BLaER1 (cell line): Measurements from ENCODE around the gene TOGARAM1.

Source experiments
- H3K27ac ChIP-seq: shearing (Covaris generic); formaldehyde crosslinking; 2 replicates; pipeline ENCODE4 v1.8.1; 2022
- H3K27me3 ChIP-seq: shearing (Covaris generic); formaldehyde crosslinking; 2 replicates; pipeline ENCODE4 v1.8.1; 2022
- H3K36me3 ChIP-seq: shearing (Covaris generic); formaldehyde crosslinking; 2 replicates; pipeline ENCODE4 v1.8.1; 2022
- H3K4me1 ChIP-seq: shearing (Covaris generic); formaldehyde crosslinking; 2 replicates; pipeline ENCODE4 v1.8.1; 2022
- H3K4me2 ChIP-seq: shearing (Covaris generic); formaldehyde crosslinking; 2 replicates; pipeline ENCODE4 v1.8.1; 2022
- H3K4me3 ChIP-seq: shearing (Covaris generic); formaldehyde crosslinking; 2 replicates; pipeline ENCODE4 v1.8.1; 2022
- H3K9ac ChIP-seq: shearing (Covaris generic); formaldehyde crosslinking; 2 replicates; pipeline ENCODE4 v1.8.1; 2022
- H3K9me3 ChIP-seq: shearing (Covaris generic); formaldehyde crosslinking; 2 replicates; pipeline ENCODE4 v1.8.1; 2022
- H4K20me1 ChIP-seq: shearing (Covaris generic); formaldehyde crosslinking; 2 replicates; pipeline ENCODE4 v1.8.1; 2022
- Cebpa-rat ChIP-seq: shearing (Covaris generic); IDR thresholded peaks from 2 replicates; pipeline ENCODE4 v1.8.1; 2022

TOGARAM1 gene

GRCh38 chr14:44979740-44980356 lies 17.9 kb downstream of the TOGARAM1 start:
- TF ChIP-seq Cebpa-rat: no peak
- H3K4me1 ChIP-seq: no peaks in the 10 kb centered on the region
- no peak overlapping the region for H3K4me3 ChIP-seq
- peaks cover under 1% of the 10 kb centered on the region; the same call in 1 of the 2 replicates for H3K9me3 ChIP-seq
- H3K27ac ChIP-seq: no peak overlapping the region
- no peaks in the 10 kb centered on the region for H3K36me3 ChIP-seq
- no peak overlapping the region for H3K9ac ChIP-seq
- peaks cover 7% of the 10 kb centered on the region; the same call in 1 of the 2 replicates for H4K20me1 ChIP-seq
- no peaks in the 10 kb centered on the region for H3K27me3 ChIP-seq
- H3K4me2 ChIP-seq: no peak overlapping the region

GRCh38 chr14:44981198-44981597 lies 19.2 kb downstream of the TOGARAM1 start:
- no peak overlapping the region for H3K4me3 ChIP-seq
- no peak overlapping the region for H3K4me2 ChIP-seq
- TF ChIP-seq Cebpa-rat: no peak

GRCh38 chr14:44982594-44982993 lies 20.6 kb downstream of the TOGARAM1 start:
- Histone ChIP-seq H3K9me3 (peaks cover 21% of the 10 kb centered on the region), H3K27me3 (no peaks in the 10 kb centered on the region), H3K4me1 (no peaks in the 10 kb centered on the region), H4K20me1 (peaks cover 7% of the 10 kb centered on the region; the same call in 1 of the 2 replicates), H3K4me2 (no peak overlapping the region), H3K9ac (no peak overlapping the region), H3K4me3 (no peak overlapping the region), H3K27ac (no peak overlapping the region), H3K36me3 (no peaks in the 10 kb centered on the region; the same call in 1 of the 2 replicates)
- no peak for TF ChIP-seq Cebpa-rat

More at GRCh38 chr14:44981198-44981597, 19.2 kb downstream of the TOGARAM1 start:
- H3K4me1 ChIP-seq: no peaks in the 10 kb centered on the region
- H3K27me3 ChIP-seq: no peaks in the 10 kb centered on the region
- H4K20me1 ChIP-seq: peaks cover 7% of the 10 kb centered on the region; the same call in 1 of the 2 replicates
- H3K36me3 ChIP-seq: no peaks in the 10 kb centered on the region
- no peak overlapping the region for H3K27ac ChIP-seq
- no peak overlapping the region for H3K9ac ChIP-seq
- H3K9me3 ChIP-seq: peaks cover 10% of the 10 kb centered on the region

- no peaks in the 10 kb centered on the region for H4K20me1 ChIP-seq
- H3K27ac ChIP-seq: peak overlapping the region; percentile 55; the same call in 1 of the 2 replicates
- no peak overlapping the region for H3K4me3 ChIP-seq
- no peaks in the 10 kb centered on the region for H3K27me3 ChIP-seq
- H3K36me3 ChIP-seq: no peaks in the 10 kb centered on the region; the same call in 1 of the 2 replicates
- peak overlapping the region; percentile 52 for H3K4me2 ChIP-seq
- H3K4me1 ChIP-seq: peaks cover 20% of the 10 kb centered on the region
- no peak overlapping the region for H3K9ac ChIP-seq
- TF ChIP-seq Cebpa-rat: no peak
- H3K9me3 ChIP-seq: peaks cover 31% of the 10 kb centered on the region
Measured at GRCh38 chr14:44988694-44989093, 26.7 kb downstream of the TOGARAM1 start.

- no peak overlapping the region for H3K4me3 ChIP-seq
- H3K4me2 ChIP-seq: peak overlapping the region; percentile 52
- no peak overlapping the region for H3K27ac ChIP-seq
- H4K20me1 ChIP-seq: no peaks in the 10 kb centered on the region
- no peak for TF ChIP-seq Cebpa-rat
- H3K9me3 ChIP-seq: peaks cover 31% of the 10 kb centered on the region
- no peaks in the 10 kb centered on the region for H3K27me3 ChIP-seq
- H3K9ac ChIP-seq: no peak overlapping the region
- H3K36me3 ChIP-seq: peaks cover 6% of the 10 kb centered on the region; the same call in 1 of the 2 replicates
- H3K4me1 ChIP-seq: peaks cover 20% of the 10 kb centered on the region
Measured at GRCh38 chr14:44989497-44990440, 27.8 kb downstream of the TOGARAM1 start.

GRCh38 chr14:44990533-44990932 lies 28.5 kb downstream of the TOGARAM1 start:
- Histone ChIP-seq H3K4me1 (peaks cover 20% of the 10 kb centered on the region), H3K27ac (no peak overlapping the region), H3K36me3 (peaks cover 6% of the 10 kb centered on the region; the same call in 1 of the 2 replicates), H4K20me1 (no peaks in the 10 kb centered on the region), H3K4me2 (no peak overlapping the region), H3K27me3 (no peaks in the 10 kb centered on the region), H3K4me3 (no peak overlapping the region), H3K9me3 (peaks cover 23% of the 10 kb centered on the region), H3K9ac (no peak overlapping the region)
- no peak for TF ChIP-seq Cebpa-rat

GRCh38 chr14:44995196-44995595 lies 33.2 kb downstream of the TOGARAM1 start:
- H3K4me2 ChIP-seq: no peak overlapping the region
- no peak overlapping the region for H3K9ac ChIP-seq
- H4K20me1 ChIP-seq: no peaks in the 10 kb centered on the region
- no peaks in the 10 kb centered on the region for H3K4me1 ChIP-seq
- H3K27me3 ChIP-seq: no peaks in the 10 kb centered on the region
- no peak overlapping the region for H3K27ac ChIP-seq
- peaks cover 26% of the 10 kb centered on the region for H3K36me3 ChIP-seq
- no peak for TF ChIP-seq Cebpa-rat
- H3K9me3 ChIP-seq: no peaks in the 10 kb centered on the region; the same call in 1 of the 2 replicates
- no peak overlapping the region for H3K4me3 ChIP-seq

- H3K4me3 ChIP-seq: no peak overlapping the region
- no peaks in the 10 kb centered on the region; the same call in 1 of the 2 replicates for H3K9me3 ChIP-seq
- H3K27me3 ChIP-seq: no peaks in the 10 kb centered on the region
- peaks cover 32% of the 10 kb centered on the region for H3K36me3 ChIP-seq
- no peaks in the 10 kb centered on the region for H4K20me1 ChIP-seq
- H3K4me1 ChIP-seq: no peaks in the 10 kb centered on the region
- H3K9ac ChIP-seq: no peak overlapping the region
- H3K27ac ChIP-seq: no peak overlapping the region
- no peak overlapping the region for H3K4me2 ChIP-seq
- no peak for TF ChIP-seq Cebpa-rat
Measured at GRCh38 chr14:44995770-44996294, 33.8 kb downstream of the TOGARAM1 start.

- no peak for TF ChIP-seq Cebpa-rat
- Histone ChIP-seq H3K27me3 (no peaks in the 10 kb centered on the region), H3K4me3 (no peak overlapping the region), H3K4me1 (no peaks in the 10 kb centered on the region), H4K20me1 (no peaks in the 10 kb centered on the region), H3K27ac (no peak overlapping the region), H3K4me2 (no peak overlapping the region), H3K9ac (no peak overlapping the region), H3K9me3 (no peaks in the 10 kb centered on the region), H3K36me3 (peaks cover 28% of the 10 kb centered on the region)
Measured at GRCh38 chr14:45003924-45004323, 41.9 kb downstream of the TOGARAM1 start.
